ENCODE data around the gene FRMD6.

DNA sequence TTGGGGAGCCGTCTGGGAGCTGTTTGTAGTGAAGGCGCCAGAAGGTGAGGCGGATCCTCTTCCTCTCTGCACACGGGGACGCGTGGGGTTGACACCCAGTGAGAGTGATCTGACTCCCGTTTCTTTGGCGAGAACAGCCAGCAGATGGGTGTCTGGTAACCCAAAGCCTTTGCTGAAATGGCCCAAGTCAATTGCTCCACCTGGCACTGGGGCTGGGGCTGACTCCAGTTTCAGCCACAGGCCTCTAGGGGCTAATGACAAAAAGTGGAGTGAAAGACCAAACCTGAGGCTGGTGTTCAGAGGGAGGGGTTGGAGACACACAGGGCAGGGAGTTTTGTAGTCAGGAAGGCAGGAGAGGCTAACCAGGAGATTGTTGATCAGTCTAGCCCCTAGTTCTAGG is 87.0 kb downstream of the FRMD6 start:
- TF ChIP-seq ZNF274 (IDR thresholded peaks at IDR 0.05; ENCODE audit: low read depth, low read length) = no peak
- TF ChIP-seq YY1 (IDR thresholded peaks at IDR 0.05; ENCODE audit: insufficient read depth, insufficient read length) = no peak
- TF ChIP-seq SUZ12 (IDR thresholded peaks at IDR 0.05; ENCODE audit: extremely low read depth, insufficient read depth, insufficient read length) = no peak
